Astrocyte (in vitro differentiated cells and primary cell): ENCODE data around the gene FOXB2.

ENCODE experiments used
- CTCF ChIP-seq: IDR thresholded peaks from 2 replicates; pipeline ENCODE4 v1.5.1; 2011; ENCODE audit warnings: low read depth, mild to moderate bottlenecking, inconsistent platforms, low read length, moderate library complexity; ENCODE audit not compliant: insufficient read depth
- EZH2 ChIP-seq: IDR thresholded peaks from 2 replicates; pipeline ENCODE4 v1.6.1; 2012; ENCODE audit warnings: mild to moderate bottlenecking, low read length, inconsistent platforms; ENCODE audit not compliant: insufficient read depth

DNA sequence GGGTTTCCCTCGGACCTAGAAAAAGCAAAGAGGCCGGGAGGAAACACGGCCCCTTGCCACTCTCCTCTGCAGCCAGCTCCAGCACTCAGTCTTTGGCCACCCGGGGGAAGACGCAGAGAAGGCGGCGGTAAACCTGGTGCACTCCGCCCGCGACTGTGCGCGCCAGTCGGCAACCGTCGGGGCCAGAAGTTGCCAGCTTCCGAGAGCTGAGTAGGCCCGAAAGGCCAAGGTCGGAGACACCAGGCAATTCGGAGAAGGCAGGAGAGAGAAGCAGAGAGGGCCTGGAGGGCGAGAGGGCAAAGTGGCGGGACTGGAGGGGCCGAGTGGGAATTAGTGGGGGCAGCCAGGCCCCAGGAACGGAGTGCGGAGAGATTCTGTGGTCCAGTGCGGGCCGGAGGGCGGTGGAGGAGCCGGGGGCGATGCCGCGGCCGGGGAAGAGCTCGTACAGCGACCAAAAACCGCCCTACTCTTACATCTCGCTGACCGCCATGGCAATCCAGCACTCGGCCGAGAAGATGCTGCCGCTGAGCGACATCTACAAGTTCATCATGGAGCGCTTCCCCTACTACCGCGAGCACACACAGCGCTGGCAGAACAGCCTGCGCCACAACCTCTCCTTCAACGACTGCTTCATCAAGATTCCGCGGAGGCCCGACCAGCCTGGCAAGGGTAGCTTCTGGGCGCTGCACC, at the start of gene FOXB2:
- TF ChIP-seq CTCF (no peak), EZH2 (peak; percentile 87)
